Type B pancreatic cell (in vitro differentiated cells): ENCODE data around the gene BLID. TPM values are rescaled to one million over a fixed set of nuclear protein-coding genes. Genes with fewer than 3 reads are reported as not detected.

Source experiments
- DNase-seq: peaks from one replicate; pipeline ENCODE4 v3.0.0; 2021; ENCODE audit warnings: mixed read lengths; ENCODE audit not compliant: unreplicated experiment; ENCODE audit errors: extremely low spot score
- H3K27ac Mint-ChIP-seq: 2 replicates; pipeline ENCODE4 v1.8.0; 2021; ENCODE audit warnings: mild to moderate bottlenecking, mixed read lengths
- H3K27me3 Mint-ChIP-seq: 2 replicates; pipeline ENCODE4 v1.8.0; 2021; ENCODE audit warnings: mixed read lengths
- H3K36me3 Mint-ChIP-seq: 2 replicates; pipeline ENCODE4 v1.8.0; 2021; ENCODE audit warnings: mixed read lengths
- H3K4me1 Mint-ChIP-seq: one replicate; pipeline ENCODE4 v1.8.0; 2021; ENCODE audit warnings: mixed read lengths; ENCODE audit not compliant: unreplicated experiment
- H3K4me3 Mint-ChIP-seq: 2 replicates; pipeline ENCODE4 v1.8.0; 2021; ENCODE audit warnings: mild to moderate bottlenecking, mixed read lengths
- H3K9me3 Mint-ChIP-seq: 2 replicates; pipeline ENCODE4 v1.8.0; 2021; ENCODE audit warnings: mixed read lengths
- total RNA-seq: library from RNA; stranded (reverse); gene quantifications from 2 replicates; pipeline ENCODE4 v1.2.1, GENCODE V29; 2021; ENCODE audit warnings: low replicate concordance
- TF ChIP-seq, protein P1 (sequence below): fragments of 200-600 bp; sonication (generic); conservative IDR thresholded peaks from 2 replicates; pipeline ENCODE4 v1.5.0; 2021; ENCODE audit warnings: antibody characterized with exemption, mild to moderate bottlenecking

The BLID gene
- total RNA-seq, 1 donor from 2014 or later: 0.48 TPM

GRCh38 chr11:122103726-122104125, 12.3 kb downstream of the BLID start:
- Mint-ChIP-seq H3K27me3 (peaks cover 9% of the 10 kb centered on the region), H3K4me3 (no peak overlapping the region), H3K27ac (no peak overlapping the region), H3K36me3 (no peaks in the 10 kb centered on the region), H3K4me1 (no peaks in the 10 kb centered on the region), H3K9me3 (no peaks in the 10 kb centered on the region)
- DNase-seq: no peak
- TF ChIP-seq, protein P1, sequence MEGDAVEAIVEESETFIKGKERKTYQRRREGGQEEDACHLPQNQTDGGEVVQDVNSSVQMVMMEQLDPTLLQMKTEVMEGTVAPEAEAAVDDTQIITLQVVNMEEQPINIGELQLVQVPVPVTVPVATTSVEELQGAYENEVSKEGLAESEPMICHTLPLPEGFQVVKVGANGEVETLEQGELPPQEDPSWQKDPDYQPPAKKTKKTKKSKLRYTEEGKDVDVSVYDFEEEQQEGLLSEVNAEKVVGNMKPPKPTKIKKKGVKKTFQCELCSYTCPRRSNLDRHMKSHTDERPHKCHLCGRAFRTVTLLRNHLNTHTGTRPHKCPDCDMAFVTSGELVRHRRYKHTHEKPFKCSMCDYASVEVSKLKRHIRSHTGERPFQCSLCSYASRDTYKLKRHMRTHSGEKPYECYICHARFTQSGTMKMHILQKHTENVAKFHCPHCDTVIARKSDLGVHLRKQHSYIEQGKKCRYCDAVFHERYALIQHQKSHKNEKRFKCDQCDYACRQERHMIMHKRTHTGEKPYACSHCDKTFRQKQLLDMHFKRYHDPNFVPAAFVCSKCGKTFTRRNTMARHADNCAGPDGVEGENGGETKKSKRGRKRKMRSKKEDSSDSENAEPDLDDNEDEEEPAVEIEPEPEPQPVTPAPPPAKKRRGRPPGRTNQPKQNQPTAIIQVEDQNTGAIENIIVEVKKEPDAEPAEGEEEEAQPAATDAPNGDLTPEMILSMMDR: no peak

DNA sequence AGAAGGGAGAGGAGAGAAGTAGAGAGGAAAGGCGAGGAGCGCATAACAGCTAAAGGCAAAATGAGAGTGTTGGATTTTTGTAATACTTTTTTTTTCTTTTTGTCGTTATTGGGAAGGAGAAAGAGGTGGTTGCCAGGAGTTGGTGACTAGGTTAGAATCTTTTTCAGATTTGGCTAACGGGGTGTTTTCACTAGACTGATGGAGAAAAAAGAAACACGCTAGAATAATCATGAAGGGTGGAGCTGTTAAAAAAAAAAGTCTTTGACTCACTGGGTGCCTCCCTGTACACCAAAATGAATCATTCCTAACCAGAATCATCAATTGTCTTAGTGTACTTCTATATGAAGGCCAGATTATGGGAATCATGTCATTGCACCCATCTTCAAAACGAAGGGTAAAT, 12.7 kb downstream of the BLID start:
- TF ChIP-seq, protein P1: no peak
- Mint-ChIP-seq H3K27ac (no peak overlapping the region), H3K4me1 (no peaks in the 10 kb centered on the region), H3K9me3 (no peaks in the 10 kb centered on the region), H3K36me3 (no peaks in the 10 kb centered on the region), H3K4me3 (no peak overlapping the region), H3K27me3 (peaks cover 9% of the 10 kb centered on the region)
- no peak for DNase-seq

- peaks cover 7% of the 10 kb centered on the region for H3K36me3 Mint-ChIP-seq
- no peaks in the 10 kb centered on the region for H3K9me3 Mint-ChIP-seq
Measured at GRCh38 chr11:122102426-122102825, 13.6 kb downstream of the BLID start.

GRCh38 chr11:122101625-122102291, 14.3 kb downstream of the BLID start:
- H3K27me3 Mint-ChIP-seq: peaks cover 20% of the 10 kb centered on the region
- peaks cover 7% of the 10 kb centered on the region for H3K36me3 Mint-ChIP-seq
- H3K4me3 Mint-ChIP-seq: no peak overlapping the region
- peak; percentile 72 for DNase-seq
- peaks cover 8% of the 10 kb centered on the region for H3K4me1 Mint-ChIP-seq
- no peaks in the 10 kb centered on the region for H3K9me3 Mint-ChIP-seq
- TF ChIP-seq, protein P1: peak; percentile 71
- H3K27ac Mint-ChIP-seq: no peak overlapping the region

More at GRCh38 chr11:122102426-122102825, 13.6 kb downstream of the BLID start:
- TF ChIP-seq, protein P1: no peak
- H3K4me3 Mint-ChIP-seq: no peak overlapping the region
- no peak for DNase-seq
- H3K4me1 Mint-ChIP-seq: peaks cover 7% of the 10 kb centered on the region
- H3K27me3 Mint-ChIP-seq: peaks cover 18% of the 10 kb centered on the region
- no peak overlapping the region for H3K27ac Mint-ChIP-seq

DNA sequence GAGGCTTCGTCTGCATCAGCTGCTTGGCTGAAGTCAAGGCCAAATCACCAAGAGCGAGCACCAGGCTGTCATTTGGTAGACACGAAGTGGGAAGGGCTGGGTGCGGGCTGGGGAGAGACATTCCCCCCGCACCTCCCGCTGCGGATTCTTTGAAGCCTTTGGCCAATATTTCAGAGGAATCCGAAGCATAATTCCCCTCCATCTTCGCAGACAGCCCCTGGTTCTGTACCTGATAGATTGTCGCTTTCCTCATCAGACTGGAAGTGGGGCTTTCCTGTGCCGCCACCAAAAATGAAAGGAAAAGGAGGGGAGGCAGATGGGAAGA, 15.3 kb downstream of the BLID start:
- peaks cover 14% of the 10 kb centered on the region for H3K4me1 Mint-ChIP-seq
- TF ChIP-seq, protein P1: no peak
- H3K9me3 Mint-ChIP-seq: no peaks in the 10 kb centered on the region
- H3K27me3 Mint-ChIP-seq: peaks cover 20% of the 10 kb centered on the region
- no peak overlapping the region for H3K4me3 Mint-ChIP-seq
- peaks cover 11% of the 10 kb centered on the region for H3K36me3 Mint-ChIP-seq
- no peak for DNase-seq
- no peak overlapping the region for H3K27ac Mint-ChIP-seq
